PC-9 (cell line): ENCODE measurements around the gene NKX1-2.

Experiments
- EZH2 ChIP-seq: fragments of 200-600 bp; sonication (generic); IDR thresholded peaks from 2 replicates; pipeline ENCODE4 v1.8.0; 2017; ENCODE audit warnings: antibody characterized with exemption, low read depth
- TF ChIP-seq, protein P1 (sequence below): fragments of 200-600 bp; sonication (generic); conservative IDR thresholded peaks from 2 replicates; pipeline ENCODE4 v1.6.1; 2017; ENCODE audit warnings: mixed run types, antibody characterized with exemption, mild to moderate bottlenecking, moderate library complexity

DNA sequence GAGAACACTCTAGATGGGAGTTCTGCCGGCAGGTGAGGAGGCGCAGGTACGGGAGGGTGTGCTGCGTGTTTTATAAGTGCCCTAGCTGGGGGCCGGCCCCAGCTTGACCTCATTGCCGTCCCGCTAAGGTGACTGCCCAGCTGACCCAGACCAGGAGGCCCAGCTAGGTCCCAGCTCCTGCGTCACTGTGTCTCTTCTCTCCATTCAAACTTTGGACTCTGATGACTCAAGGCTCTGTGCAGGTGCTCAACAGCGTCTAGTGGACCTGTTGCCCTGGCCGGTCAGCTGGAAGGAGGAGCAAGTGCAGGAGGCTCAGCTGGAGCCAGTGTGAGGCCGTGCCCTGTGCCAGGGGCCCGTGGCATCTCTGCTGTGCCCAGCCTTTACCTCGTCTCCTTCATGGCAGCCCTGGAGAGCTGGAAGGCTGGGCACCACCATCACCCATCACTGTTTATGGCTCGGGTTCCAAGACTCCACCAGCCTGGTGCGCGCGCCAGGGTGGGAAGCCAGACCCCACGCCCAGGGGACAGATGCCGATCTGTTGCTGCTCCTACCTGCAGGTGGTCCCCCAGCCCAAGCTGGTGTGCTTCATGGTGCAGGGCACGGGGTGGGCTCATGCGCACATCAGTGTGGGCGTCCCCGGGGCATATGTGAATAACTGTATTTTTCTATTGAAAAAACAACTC lies 26.3 kb upstream of the NKX1-2 start:
- TF ChIP-seq, protein P1, sequence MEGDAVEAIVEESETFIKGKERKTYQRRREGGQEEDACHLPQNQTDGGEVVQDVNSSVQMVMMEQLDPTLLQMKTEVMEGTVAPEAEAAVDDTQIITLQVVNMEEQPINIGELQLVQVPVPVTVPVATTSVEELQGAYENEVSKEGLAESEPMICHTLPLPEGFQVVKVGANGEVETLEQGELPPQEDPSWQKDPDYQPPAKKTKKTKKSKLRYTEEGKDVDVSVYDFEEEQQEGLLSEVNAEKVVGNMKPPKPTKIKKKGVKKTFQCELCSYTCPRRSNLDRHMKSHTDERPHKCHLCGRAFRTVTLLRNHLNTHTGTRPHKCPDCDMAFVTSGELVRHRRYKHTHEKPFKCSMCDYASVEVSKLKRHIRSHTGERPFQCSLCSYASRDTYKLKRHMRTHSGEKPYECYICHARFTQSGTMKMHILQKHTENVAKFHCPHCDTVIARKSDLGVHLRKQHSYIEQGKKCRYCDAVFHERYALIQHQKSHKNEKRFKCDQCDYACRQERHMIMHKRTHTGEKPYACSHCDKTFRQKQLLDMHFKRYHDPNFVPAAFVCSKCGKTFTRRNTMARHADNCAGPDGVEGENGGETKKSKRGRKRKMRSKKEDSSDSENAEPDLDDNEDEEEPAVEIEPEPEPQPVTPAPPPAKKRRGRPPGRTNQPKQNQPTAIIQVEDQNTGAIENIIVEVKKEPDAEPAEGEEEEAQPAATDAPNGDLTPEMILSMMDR = no peak
- TF ChIP-seq EZH2 = no peak
